BLaER1 treated with 17β-estradiol and CSF1 and Interleukin-3, amounts not matched to agents 10 nM and 100 nM (cell line): ENCODE measurements around the gene BNIP5.

ENCODE experiments used
- H3K27ac ChIP-seq, 11 experiments: shearing (Covaris generic); formaldehyde crosslinking; 2 replicates each; pipeline ENCODE4 v1.8.1; 2022
- H3K27me3 ChIP-seq, 11 experiments: shearing (Covaris generic); formaldehyde crosslinking; 2 replicates each; pipeline ENCODE4 v1.8.1; 2022
- H3K36me3 ChIP-seq, 11 experiments: shearing (Covaris generic); formaldehyde crosslinking; 2 replicates each; pipeline ENCODE4 v1.8.1; 2022
- H3K4me1 ChIP-seq, 10 experiments: shearing (Covaris generic); formaldehyde crosslinking; 2 replicates each; pipeline ENCODE4 v1.8.1; 2022
- H3K4me2 ChIP-seq, 11 experiments: shearing (Covaris generic); formaldehyde crosslinking; 2 replicates each; pipeline ENCODE4 v1.8.1; 2022
- H3K4me3 ChIP-seq, 10 experiments: shearing (Covaris generic); formaldehyde crosslinking; 2 replicates each; pipeline ENCODE4 v1.8.1; 2022
- H3K9ac ChIP-seq, 11 experiments: shearing (Covaris generic); formaldehyde crosslinking; 2 replicates each; pipeline ENCODE4 v1.8.1; 2022
- H3K9me3 ChIP-seq, 11 experiments: shearing (Covaris generic); formaldehyde crosslinking; replicated peaks in 1 of 11; 2 replicates each; pipeline ENCODE4 v1.8.1; 2022
- H4K20me1 ChIP-seq, 11 experiments: shearing (Covaris generic); formaldehyde crosslinking; 2 replicates each; pipeline ENCODE4 v1.8.1; 2022
- Cebpa-rat ChIP-seq, 11 experiments: shearing (Covaris generic); IDR thresholded peaks; 2 replicates each; pipeline ENCODE4 v1.8.1; 2022

Gene BNIP5

DNA sequence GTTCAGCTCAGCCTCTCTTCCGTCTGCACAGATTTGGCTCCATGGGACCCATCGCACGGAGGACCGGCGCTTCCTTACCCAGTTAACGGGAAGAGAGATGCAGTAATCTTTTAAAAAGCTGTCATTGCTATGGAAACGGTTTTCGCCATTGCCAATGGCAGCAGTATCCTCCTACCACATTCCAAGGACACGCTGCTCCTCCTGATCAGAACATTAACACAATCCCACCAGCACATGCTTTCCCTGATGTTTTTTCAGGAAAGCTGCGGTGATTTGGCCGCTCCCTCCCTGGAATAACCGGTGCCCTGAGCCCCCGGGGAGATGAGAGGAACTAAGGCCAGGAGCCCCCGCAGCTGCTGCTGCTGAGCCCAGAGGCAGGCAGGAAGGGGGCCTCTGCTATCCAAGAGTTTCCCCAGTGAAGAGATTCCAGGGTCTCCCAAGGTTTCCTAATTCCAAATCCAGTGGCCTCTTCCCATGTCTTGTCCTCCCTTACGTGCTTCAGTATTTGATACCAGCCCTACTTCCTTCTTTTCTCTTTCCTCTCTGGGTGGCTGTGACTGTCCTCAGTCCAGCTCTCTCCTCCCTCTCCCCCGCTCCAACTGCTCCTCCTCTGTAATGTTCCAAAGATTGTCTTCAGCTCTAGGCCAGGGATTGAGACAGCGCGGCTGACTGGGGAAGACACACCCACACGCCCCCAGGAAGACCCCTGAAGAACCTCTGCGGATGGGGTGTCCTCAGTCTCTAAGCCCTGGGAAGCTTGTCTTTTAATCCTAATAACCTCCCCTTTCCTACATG, 2.6 kb downstream of the BNIP5 start:
- Histone ChIP-seq H4K20me1 (0 out of 22 replicates have a peak, but pooled peaks cover 0 to 4% (median 0%) of the 10 kb centered on the region in 11 experiments), H3K4me1 (peaks cover 25 to 92% (median 68%) of the 10 kb centered on the region in 10 experiments), H3K27ac (no peak overlapping the region), H3K9ac (peak overlapping the region in 1 of 11 experiments; percentile 27; a peak in 1 of 22 replicates), H3K27me3 (no peaks in the 10 kb centered on the region), H3K36me3 (no peaks in the 10 kb centered on the region), H3K9me3 (no peaks in the 10 kb centered on the region), H3K4me3 (no peak overlapping the region; a peak in 1 of 20 replicates), H3K4me2 (peak overlapping the region; percentile 67 to 92 (median 78))
- no peak for TF ChIP-seq Cebpa-rat (IDR thresholded peaks at IDR 0.05)

DNA sequence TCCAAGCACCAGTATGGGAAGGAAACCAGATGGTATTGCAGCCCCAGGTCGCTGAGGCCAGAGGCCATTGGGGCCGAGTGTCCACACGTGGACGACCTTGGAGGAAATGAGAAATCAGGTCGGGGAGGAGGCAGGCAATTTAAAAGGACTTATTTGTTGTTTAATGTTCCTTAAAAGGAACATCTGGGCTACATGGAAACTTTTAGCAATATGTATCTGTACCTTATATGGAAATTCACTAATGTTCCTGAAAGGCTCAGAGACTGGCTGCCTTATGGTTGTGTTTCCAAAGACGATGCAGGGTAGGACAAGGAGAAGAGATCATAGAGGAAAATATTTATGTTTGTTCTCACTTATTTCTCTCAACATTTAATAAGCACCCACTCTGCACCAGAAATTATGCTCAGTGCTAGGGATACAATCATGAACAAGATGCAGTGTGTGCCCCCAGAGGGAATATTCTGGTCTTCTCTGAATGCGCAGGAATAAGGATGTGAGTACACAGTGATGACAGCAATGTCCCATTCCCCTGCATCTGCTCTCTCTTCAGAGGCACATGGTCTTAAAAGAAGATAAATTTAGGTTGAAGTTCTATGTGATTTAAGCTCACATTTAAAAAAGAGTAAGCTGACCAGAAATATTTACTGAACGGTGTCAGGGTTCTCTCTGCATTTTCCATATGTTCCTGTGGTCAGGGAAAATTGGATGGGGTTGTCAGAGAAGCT, 3.4 kb downstream of the BNIP5 start:
- Histone ChIP-seq H3K9me3 (no peaks in the 10 kb centered on the region), H3K9ac (no peak overlapping the region), H3K4me3 (no peak overlapping the region), H3K27me3 (no peaks in the 10 kb centered on the region), H3K4me1 (peaks cover 23 to 92% (median 72%) of the 10 kb centered on the region in 10 experiments), H4K20me1 (0 out of 22 replicates have a peak, but pooled peaks cover 0 to 4% (median 0%) of the 10 kb centered on the region in 11 experiments), H3K4me2 (peak overlapping the region in 10 of 11 experiments; percentile 67 to 92 (median 80); a peak in 20 of 22 replicates), H3K36me3 (no peaks in the 10 kb centered on the region), H3K27ac (no peak overlapping the region)
- TF ChIP-seq Cebpa-rat (IDR thresholded peaks at IDR 0.05): no peak

- H3K4me3 ChIP-seq: no peak overlapping the region
- H3K9ac ChIP-seq: no peak overlapping the region
- TF ChIP-seq Cebpa-rat (IDR thresholded peaks at IDR 0.05): no peak
- no peak overlapping the region for H3K27ac ChIP-seq
- no peaks in the 10 kb centered on the region for H3K9me3 ChIP-seq
- H3K27me3 ChIP-seq: no peaks in the 10 kb centered on the region
- H4K20me1 ChIP-seq: 0 out of 22 replicates have a peak, but pooled peaks cover 0 to 4% (median 0%) of the 10 kb centered on the region in 11 experiments
- no peaks in the 10 kb centered on the region for H3K36me3 ChIP-seq
- peaks cover 33 to 94% (median 80%) of the 10 kb centered on the region in 10 experiments for H3K4me1 ChIP-seq
- peak overlapping the region in 4 of 11 experiments; percentile 29 to 92 (median 38); a peak in 6 of 22 replicates for H3K4me2 ChIP-seq
Measured at GRCh38 chr6:36331381-36331780, 5.3 kb downstream of the BNIP5 start.

DNA sequence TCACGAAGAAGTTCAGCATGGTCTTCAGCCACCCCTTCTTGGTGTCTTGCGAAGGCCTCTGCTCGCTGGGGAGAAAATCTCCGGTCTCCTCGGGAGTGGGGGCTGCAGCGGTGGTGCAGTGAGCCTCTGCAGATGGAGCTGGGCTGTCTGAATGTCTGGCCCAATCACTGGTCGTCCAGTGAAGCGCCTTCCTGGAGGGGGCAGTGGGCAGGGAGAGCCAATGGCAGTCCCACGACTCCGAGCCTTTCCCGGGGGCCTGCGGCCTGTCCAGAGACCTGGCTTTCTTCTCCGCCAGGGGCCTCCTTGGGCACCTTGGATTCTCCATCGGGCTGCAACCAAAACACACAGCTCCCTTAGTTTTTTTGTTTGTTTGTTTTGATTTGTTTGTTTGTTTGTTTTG, 6.3 kb downstream of the BNIP5 start:
- H3K36me3 ChIP-seq: no peaks in the 10 kb centered on the region
- H3K4me2 ChIP-seq: peak overlapping the region; percentile 15 to 86 (median 78); a peak in 20 of 22 replicates
- H3K4me3 ChIP-seq: no peak overlapping the region
- 0 out of 22 replicates have a peak, but pooled peaks cover 0 to 4% (median 0%) of the 10 kb centered on the region in 11 experiments for H4K20me1 ChIP-seq
- no peak for TF ChIP-seq Cebpa-rat (IDR thresholded peaks at IDR 0.05)
- no peaks in the 10 kb centered on the region for H3K9me3 ChIP-seq
- H3K27me3 ChIP-seq: no peaks in the 10 kb centered on the region
- H3K27ac ChIP-seq: peak overlapping the region in 1 of 11 experiments; percentile 32; a peak in 2 of 22 replicates
- H3K9ac ChIP-seq: peak overlapping the region in 3 of 11 experiments; percentile 9 to 33 (median 13); a peak in 1 of 22 replicates
- peaks cover 33 to 100% (median 90%) of the 10 kb centered on the region in 10 experiments for H3K4me1 ChIP-seq

DNA sequence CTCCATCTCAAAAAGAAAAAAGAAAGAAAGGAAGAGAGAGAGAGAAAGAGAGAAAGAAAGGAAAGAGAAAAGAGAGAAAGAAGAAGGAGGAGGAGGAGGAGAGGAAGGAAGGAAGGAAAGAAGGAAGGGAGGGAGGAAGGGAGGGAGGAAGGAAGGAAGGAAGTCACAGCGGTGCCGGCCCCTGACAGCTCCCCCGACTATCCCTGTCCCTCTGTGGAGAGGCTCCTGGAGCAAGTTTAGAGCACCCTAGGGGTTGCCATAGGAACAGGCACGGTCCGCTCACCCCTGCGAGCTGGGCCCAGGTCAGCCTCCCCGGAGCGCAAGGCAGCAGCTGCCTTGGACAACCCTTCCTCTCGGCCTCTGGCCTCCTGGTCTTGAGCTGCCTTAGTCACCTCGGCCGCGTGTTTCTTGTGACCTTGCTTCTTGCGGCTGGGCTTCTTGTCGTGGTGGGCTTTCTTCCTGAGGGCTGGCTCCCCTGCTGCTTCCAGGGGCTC, 6.8 kb downstream of the BNIP5 start:
- Histone ChIP-seq H3K4me3 (no peak overlapping the region), H3K9ac (peak overlapping the region in 3 of 11 experiments; percentile 9 to 33 (median 13); a peak in 2 of 22 replicates), H3K4me1 (peaks cover 30 to 100% (median 90%) of the 10 kb centered on the region in 10 experiments), H3K36me3 (no peaks in the 10 kb centered on the region), H4K20me1 (0 out of 22 replicates have a peak, but pooled peaks cover 0 to 4% (median 0%) of the 10 kb centered on the region in 11 experiments), H3K4me2 (peak overlapping the region; percentile 15 to 86 (median 78); a peak in 20 of 22 replicates), H3K27ac (peak overlapping the region in 1 of 11 experiments; percentile 32; a peak in 2 of 22 replicates), H3K9me3 (no peaks in the 10 kb centered on the region), H3K27me3 (no peaks in the 10 kb centered on the region)
- no peak for TF ChIP-seq Cebpa-rat (IDR thresholded peaks at IDR 0.05)

DNA sequence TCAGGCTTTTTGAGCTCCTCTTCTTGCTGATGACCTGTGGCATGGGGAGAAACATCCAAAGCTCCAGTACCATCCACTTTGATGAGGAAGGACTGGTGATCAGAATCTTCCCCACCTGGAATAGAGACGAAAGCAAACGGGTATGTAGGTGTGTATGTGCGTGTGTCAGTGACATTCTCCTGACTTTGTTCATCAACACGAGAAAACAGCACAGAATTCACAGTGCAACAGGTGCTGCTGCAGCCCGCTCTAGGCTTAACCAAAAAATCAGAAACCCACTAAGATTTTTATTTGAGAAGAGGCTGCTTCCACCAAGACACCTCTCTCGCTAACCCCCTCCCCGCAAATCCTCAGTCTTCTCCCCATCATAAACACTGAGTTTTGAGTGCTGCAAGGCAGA, 8.1 kb downstream of the BNIP5 start:
- peaks cover 24 to 100% (median 90%) of the 10 kb centered on the region in 10 experiments for H3K4me1 ChIP-seq

DNA sequence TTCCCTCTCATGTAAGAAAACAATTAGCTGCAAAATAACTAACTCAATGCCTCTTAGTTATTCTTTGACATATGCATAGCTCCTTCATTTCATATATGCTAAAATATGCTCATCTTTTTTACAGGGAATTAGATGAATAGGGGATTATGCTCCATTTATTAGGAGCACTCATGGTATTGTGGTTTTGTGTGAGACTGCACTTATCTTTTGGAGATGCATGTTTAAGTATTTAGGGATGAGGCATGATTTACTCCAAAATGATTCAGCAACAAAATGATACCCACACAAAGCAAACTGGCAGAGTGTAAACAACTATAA, 8.8 kb downstream of the BNIP5 start:
- Histone ChIP-seq H3K4me1 (peaks cover 27 to 100% (median 90%) of the 10 kb centered on the region in 10 experiments), H3K36me3 (no peaks in the 10 kb centered on the region), H3K9me3 (no peaks in the 10 kb centered on the region), H3K27me3 (no peaks in the 10 kb centered on the region), H3K9ac (no peak overlapping the region), H4K20me1 (0 out of 22 replicates have a peak, but pooled peaks cover 0 to 4% (median 0%) of the 10 kb centered on the region in 11 experiments), H3K4me3 (no peak overlapping the region), H3K4me2 (peak overlapping the region in 8 of 11 experiments; percentile 36 to 86 (median 80); a peak in 14 of 22 replicates), H3K27ac (no peak overlapping the region)
- no peak for TF ChIP-seq Cebpa-rat (IDR thresholded peaks at IDR 0.05)

More for the DNA sequence above, 8.1 kb downstream of the BNIP5 start:
- no peaks in the 10 kb centered on the region for H3K36me3 ChIP-seq
- TF ChIP-seq Cebpa-rat (IDR thresholded peaks at IDR 0.05): no peak
- H3K9ac ChIP-seq: no peak overlapping the region
- H3K4me3 ChIP-seq: no peak overlapping the region
- H3K4me2 ChIP-seq: peak overlapping the region in 8 of 11 experiments; percentile 1 to 86 (median 80); a peak in 14 of 22 replicates
- H3K27me3 ChIP-seq: no peaks in the 10 kb centered on the region
- H4K20me1 ChIP-seq: 0 out of 22 replicates have a peak, but pooled peaks cover 0 to 4% (median 0%) of the 10 kb centered on the region in 11 experiments
- H3K27ac ChIP-seq: no peak overlapping the region
- H3K9me3 ChIP-seq: no peaks in the 10 kb centered on the region

DNA sequence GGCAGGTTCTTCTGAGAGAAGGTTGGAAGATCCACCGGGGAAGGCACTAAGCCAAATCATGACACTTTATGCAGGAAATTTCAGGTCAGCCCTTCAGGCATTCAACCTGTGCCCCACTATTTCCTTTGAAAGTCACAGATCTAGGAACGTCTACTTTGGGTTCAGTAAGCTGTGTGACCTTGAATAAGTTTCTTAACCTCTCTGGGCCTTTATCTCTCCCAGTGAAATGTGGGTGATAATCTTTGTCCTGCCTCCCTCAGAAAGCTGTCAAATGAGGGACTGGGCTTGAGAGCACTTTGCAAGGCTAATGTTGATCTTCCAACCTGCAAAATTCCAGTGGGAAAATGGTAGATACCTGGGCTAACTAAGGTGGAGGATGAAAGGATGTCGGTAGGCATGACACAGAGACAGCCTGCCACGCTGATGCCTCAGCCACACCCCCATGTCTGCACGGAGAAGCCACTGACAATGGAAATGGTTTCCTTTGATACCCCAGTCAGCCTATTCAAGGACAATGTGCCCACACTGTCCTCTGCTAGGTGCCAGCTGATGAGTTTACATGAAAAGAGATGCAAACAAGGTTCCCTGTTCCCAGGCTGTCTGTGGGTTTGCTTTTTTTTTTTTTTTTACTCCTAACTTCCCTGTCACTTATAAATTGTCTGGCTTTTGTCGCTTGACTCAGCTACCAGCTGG, 9.3 kb downstream of the BNIP5 start:
- Histone ChIP-seq H3K4me1 (peaks cover 29 to 100% (median 93%) of the 10 kb centered on the region in 10 experiments), H3K27ac (peak overlapping the region in 1 of 11 experiments; percentile 22; a peak in 2 of 22 replicates), H4K20me1 (0 out of 22 replicates have a peak, but pooled peaks cover 0 to 4% (median 0%) of the 10 kb centered on the region in 11 experiments), H3K4me3 (no peak overlapping the region), H3K36me3 (no peaks in the 10 kb centered on the region), H3K27me3 (no peaks in the 10 kb centered on the region), H3K4me2 (peak overlapping the region; percentile 34 to 86 (median 78)), H3K9me3 (no peaks in the 10 kb centered on the region), H3K9ac (peak overlapping the region in 2 of 11 experiments; percentile 11 to 21; a peak in 2 of 22 replicates)
- no peak for TF ChIP-seq Cebpa-rat (IDR thresholded peaks at IDR 0.05)
